Pancreas (tissue), 10 donors: ENCODE data around the gene BCL2L13. TPM values are rescaled to one million over a fixed set of nuclear protein-coding genes. Genes with fewer than 3 reads are reported as not detected.
"Not testable (repeated sequence)": the region's sequence is repeated elsewhere in the genome, so short reads cannot be mapped to it uniquely, and the experiment has no call there.

ENCODE experiments used
- ATAC-seq, 4 donors: fragments of 200-7000 bp; cut with Tn5 transposase; one replicate each; pipeline versions ENCODE4 v1.8.0 to v1.9.1; 2020; ENCODE audit warnings: mild to moderate bottlenecking in 4 of 4, moderate library complexity in 4 of 4
- DNase-seq, 6 donors: peaks; one replicate each; pipeline ENCODE4 v3.0.0-alpha.2; 2020
- FAIRE-seq: peaks from 2 replicates; lab custom pipeline; 2012; peaks lifted over from hg19 to GRCh38; lab: Jason Lieb, UNC
- H3K27ac ChIP-seq, 4 donors: fragments of 200-600 bp; sonication (generic); 1 replicate in 3 of 4; 2 replicates in 1 of 4; pipeline versions ENCODE4 v1.5.0 to v1.8.0; 2020
- H3K27me3 ChIP-seq, 4 donors: fragments of 200-600 bp; one replicate each; pipeline ENCODE4 v1.8.0; 2021
- H3K36me3 ChIP-seq, 3 donors: fragments of 200-600 bp; sonication (generic) in 1 of 3; one replicate each; pipeline versions ENCODE4 v1.5.0 to v1.8.0; 2020 to 2021
- H3K4me1 ChIP-seq, 3 donors: fragments of 200-600 bp; one replicate each; pipeline ENCODE4 v1.8.0; 2021
- H3K4me3 ChIP-seq, 4 donors: fragments of 200-600 bp; sonication (generic) in 2 of 4; one replicate each; pipeline versions ENCODE4 v1.5.0 to v1.8.0; 2020 to 2021
- H3K9me3 ChIP-seq, 4 donors: fragments of 200-600 bp; one replicate each; pipeline ENCODE4 v1.8.0; 2021
- WGBS, 2 donors: extraction: QIAGEN DNeasy Blood & Tissue Kit; methylation state at CpG; one replicate each; pipeline ENCODE4 v1.1.7; 2013; 5-methylcytosine and 5-hydroxymethylcytosine counted together
- intact Hi-C, 3 donors: fragments of 100-400 bp; cut with DNase I; formaldehyde crosslinking; loops; one replicate each; pipeline versions ENCODE4 v1.11.1 to v1.14.2; 2022
- polyA plus RNA-seq, 2 donors: library from polyadenylated mRNA; stranded (reverse); fragments of 200-250 nt; gene quantifications; one replicate each; pipeline ENCODE4 v1.2.3, GENCODE V29; 2013
- total RNA-seq, 6 donors: library from RNA; stranded (reverse); fragmentation: NEBNext Ultra II Directional in 4 of 6; extraction: Animal tissue kit (Norgen Biotek cat#: 25700) in 4 of 6; gene quantifications; one replicate each; pipeline versions ENCODE4 v1.2.1 to v1.2.4, GENCODE V29; 2021 to 2023
- TF ChIP-seq, protein P1 (sequence below), 4 donors: fragments of 200-600 bp; sonication (generic) in 3 of 4; IDR thresholded peaks; one replicate each; pipeline versions ENCODE4 v1.5.0 to v1.8.0; 2021; ENCODE audit warnings: antibody characterized with exemption in 4 of 4
- donor health status: healthy with polysubstance abuse.
- donor health status: DM: no; HTN: no; CAD: no; lungs with moderate emphysema.
- donor health status: DM: no; HTN: no; CAD: no.
- donor health status: control.
- donor health status: control.
- donor health status: Bipolar disorder and iron deficiency.
- donor health status: DM: yes; HTN: yes; CAD: no.
- donor health status: DM: no; HTN: no; CAD: no.
- donor health status: DM: no; HTN: no; CAD: no.
- donor health status: DM: yes; HTN: yes; CAD: no.

Gene BCL2L13
- total and polyA plus RNA-seq, 8 donors, result 11.7 to 30.9 (median 25.3) TPM

DNA sequence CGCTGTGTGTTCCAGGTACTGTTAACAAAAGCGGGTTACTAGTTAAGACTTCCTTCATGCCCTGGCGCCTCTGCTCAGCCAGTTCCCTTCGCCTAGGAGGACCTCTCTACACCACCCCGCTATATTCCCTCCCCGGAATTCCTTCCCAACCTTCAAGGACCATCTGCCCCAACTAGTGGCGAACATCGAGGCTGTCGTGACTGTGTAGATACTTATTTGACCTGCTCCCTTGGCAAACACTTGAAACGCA, 450 bp upstream of the BCL2L13 start:
- DNase-seq (peak in 1 of 6 donors; percentile 40), ATAC-seq (peak; percentile 30 to 57 (median 52)), FAIRE-seq (no peak)
- WGBS, 2 donors, result 0 to 1% methylated on average over 10 of the region's 10 CpGs
- peak overlapping the region; percentile 97 to 99 (median 98) for H3K27ac ChIP-seq
- intact Hi-C loops, result no loop called here
- no peaks in the 10 kb centered on the region for H3K36me3 ChIP-seq
- peak overlapping the region; percentile 60 to 76 (median 64) for H3K4me3 ChIP-seq
- H3K4me1 ChIP-seq, result peaks cover 0 to 16% (median 4%) of the 10 kb centered on the region in 3 donors
- H3K27me3 ChIP-seq, result no peaks in the 10 kb centered on the region
- TF ChIP-seq, protein P1, sequence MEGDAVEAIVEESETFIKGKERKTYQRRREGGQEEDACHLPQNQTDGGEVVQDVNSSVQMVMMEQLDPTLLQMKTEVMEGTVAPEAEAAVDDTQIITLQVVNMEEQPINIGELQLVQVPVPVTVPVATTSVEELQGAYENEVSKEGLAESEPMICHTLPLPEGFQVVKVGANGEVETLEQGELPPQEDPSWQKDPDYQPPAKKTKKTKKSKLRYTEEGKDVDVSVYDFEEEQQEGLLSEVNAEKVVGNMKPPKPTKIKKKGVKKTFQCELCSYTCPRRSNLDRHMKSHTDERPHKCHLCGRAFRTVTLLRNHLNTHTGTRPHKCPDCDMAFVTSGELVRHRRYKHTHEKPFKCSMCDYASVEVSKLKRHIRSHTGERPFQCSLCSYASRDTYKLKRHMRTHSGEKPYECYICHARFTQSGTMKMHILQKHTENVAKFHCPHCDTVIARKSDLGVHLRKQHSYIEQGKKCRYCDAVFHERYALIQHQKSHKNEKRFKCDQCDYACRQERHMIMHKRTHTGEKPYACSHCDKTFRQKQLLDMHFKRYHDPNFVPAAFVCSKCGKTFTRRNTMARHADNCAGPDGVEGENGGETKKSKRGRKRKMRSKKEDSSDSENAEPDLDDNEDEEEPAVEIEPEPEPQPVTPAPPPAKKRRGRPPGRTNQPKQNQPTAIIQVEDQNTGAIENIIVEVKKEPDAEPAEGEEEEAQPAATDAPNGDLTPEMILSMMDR (IDR thresholded peaks at IDR 0.05), result no peak
- no peaks in the 10 kb centered on the region for H3K9me3 ChIP-seq

DNA sequence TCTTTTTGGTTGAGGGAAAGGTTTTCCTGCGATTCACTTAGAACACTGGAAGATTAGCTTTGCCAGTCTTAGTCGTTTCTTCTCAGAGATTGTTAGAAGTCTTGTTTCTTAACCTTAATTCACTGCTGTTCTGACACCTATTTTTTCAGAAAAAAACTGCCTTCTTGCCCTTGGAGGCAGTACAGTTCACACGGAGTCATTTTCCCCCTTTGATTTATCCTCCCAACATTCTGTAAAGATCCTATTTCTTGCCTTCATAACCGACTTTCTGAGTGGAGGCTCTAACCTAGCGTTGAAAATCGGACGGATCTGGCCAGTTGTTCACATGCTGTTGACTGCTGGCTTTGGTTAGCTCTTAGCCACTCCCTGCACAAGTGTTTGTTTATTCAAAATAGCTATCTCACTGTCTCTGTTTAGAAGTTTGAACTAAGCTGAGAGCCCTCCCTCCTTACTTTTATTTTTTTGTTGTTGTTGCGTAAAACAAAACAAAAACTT, 737 bp downstream of the BCL2L13 start:
- Histone ChIP-seq H3K4me3 (peak overlapping the region; percentile 60 to 76 (median 64)), H3K27me3 (no peaks in the 10 kb centered on the region), H3K9me3 (no peaks in the 10 kb centered on the region), H3K27ac (peak overlapping the region; percentile 97 to 99 (median 98)), H3K36me3 (no peaks in the 10 kb centered on the region), H3K4me1 (peaks cover 0 to 16% (median 4%) of the 10 kb centered on the region in 3 donors)
- DNase-seq (peak in 1 of 6 donors; percentile 27), FAIRE-seq (no peak), ATAC-seq (peak; percentile 55 to 67 (median 58))
- TF ChIP-seq, protein P1 (IDR thresholded peaks at IDR 0.05), result no peak
- WGBS, 2 donors, result 1 to 2% methylated on average over 8 of the region's 8 CpGs
- intact Hi-C loops, result no loop called here

DNA sequence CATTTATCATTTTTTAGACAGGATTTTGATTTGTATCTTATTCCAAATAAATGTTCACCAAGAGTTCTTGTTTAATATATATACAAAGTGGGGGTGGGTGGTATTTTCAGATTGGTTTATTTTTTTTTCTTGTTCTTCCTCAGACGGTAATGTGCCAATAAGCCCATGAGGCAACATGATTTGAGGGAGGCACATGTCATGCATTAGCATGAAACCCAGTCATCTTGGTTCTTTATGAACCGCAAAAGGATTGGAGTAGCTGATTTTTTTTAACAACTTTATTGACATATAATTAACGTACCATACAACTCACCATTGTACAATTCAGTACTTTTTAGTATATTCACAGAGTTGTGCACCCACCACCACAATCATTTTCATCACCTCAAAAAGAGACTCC, 2.7 kb downstream of the BCL2L13 start:
- H3K27ac ChIP-seq, result no peak overlapping the region
- FAIRE-seq, result no peak
- ATAC-seq, result no peak
- no peaks in the 10 kb centered on the region for H3K27me3 ChIP-seq
- no peaks in the 10 kb centered on the region for H3K36me3 ChIP-seq
- no peak for DNase-seq
- TF ChIP-seq, protein P1 (IDR thresholded peaks at IDR 0.05), result no peak
- no peaks in the 10 kb centered on the region for H3K9me3 ChIP-seq
- no peak overlapping the region for H3K4me3 ChIP-seq
- H3K4me1 ChIP-seq, result peaks cover 0 to 16% (median 4%) of the 10 kb centered on the region in 3 donors
- WGBS, 2 donors, result 40 to 58% methylated on average over 3 of the region's 3 CpGs
- intact Hi-C loops, result no loop called here

DNA sequence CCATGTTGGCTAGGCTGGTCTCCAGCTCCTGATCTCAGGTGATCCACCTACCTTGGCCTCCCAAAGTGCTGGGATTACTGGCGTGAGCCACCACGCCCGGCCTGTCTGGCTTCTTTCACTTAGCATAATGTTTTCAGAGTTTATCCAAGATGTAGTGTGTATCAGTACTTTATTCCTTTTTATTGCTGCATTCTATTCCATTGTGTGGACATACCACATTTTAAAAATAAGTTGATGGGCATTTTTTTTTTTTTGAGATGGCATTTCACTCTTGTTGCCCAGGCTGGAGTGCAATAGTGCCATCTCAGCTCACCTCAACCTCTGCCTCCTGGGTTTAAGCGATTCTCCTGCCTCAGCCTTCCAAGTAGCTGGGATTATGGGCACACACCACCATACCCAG, 3.8 kb downstream of the BCL2L13 start:
- H3K27me3 ChIP-seq, H3K4me3 ChIP-seq, FAIRE-seq, H3K36me3 ChIP-seq, H3K9me3 ChIP-seq, H3K27ac ChIP-seq, DNase-seq, ATAC-seq, intact Hi-C loops: not testable (repeated sequence)
- H3K4me1 ChIP-seq, result peaks cover 0 to 15% (median 4%) of the 10 kb centered on the region in 3 donors
- 86% methylated on average over 4 of the region's 4 CpGs for WGBS, 2 donors

DNA sequence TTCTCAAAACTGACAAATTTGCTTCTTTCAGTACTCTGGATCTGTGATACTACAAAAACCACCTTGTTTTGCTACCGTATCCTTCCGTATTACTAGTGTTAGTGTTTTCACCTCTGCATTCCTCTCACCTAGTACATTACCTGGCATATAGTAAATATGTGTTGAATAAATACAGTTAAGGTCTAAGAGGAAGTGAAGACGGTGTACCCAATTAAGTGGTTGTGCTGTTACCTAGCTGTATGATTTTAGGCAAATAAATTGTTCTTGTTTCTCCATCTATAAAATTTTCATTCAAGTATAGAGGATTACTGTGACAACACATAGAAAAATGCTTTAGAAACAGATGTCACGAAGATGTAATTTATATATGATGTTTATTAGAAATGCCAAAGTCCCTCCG, 8.9 kb downstream of the BCL2L13 start:
- ATAC-seq, result no peak
- intact Hi-C loops, result no loop called here
- FAIRE-seq, result no peak
- no peaks in the 10 kb centered on the region for H3K9me3 ChIP-seq
- H3K27me3 ChIP-seq, result no peaks in the 10 kb centered on the region
- no peak for DNase-seq
- H3K4me3 ChIP-seq, result no peak overlapping the region
- no peaks in the 10 kb centered on the region for H3K36me3 ChIP-seq
- no peaks in the 10 kb centered on the region for H3K4me1 ChIP-seq
- H3K27ac ChIP-seq, result no peak overlapping the region
- TF ChIP-seq, protein P1 (IDR thresholded peaks at IDR 0.05), result no peak
- 89 to 92% methylated on average over 5 of the region's 5 CpGs for WGBS, 2 donors
